Endodermal cell (in vitro differentiated cells): ENCODE results near the gene PPP1R12B. TPM values are rescaled to one million over a fixed set of nuclear protein-coding genes. Genes with fewer than 3 reads are reported as not detected.

Experiments
- DNase-seq: peaks from one replicate; pipeline ENCODE4 v3.0.0-alpha.2; 2017
- H3K27ac ChIP-seq: 2 replicates; pipeline ENCODE4 v1.5.1; 2013; ENCODE audit warnings: mild to moderate bottlenecking, low read depth, low read length, moderate library complexity
- H3K27me3 ChIP-seq: 2 replicates; pipeline ENCODE4 v1.6.1; 2013; ENCODE audit warnings: mild to moderate bottlenecking, low read length, moderate library complexity; ENCODE audit not compliant: insufficient read depth, control insufficient read depth, poor library complexity, severe bottlenecking
- H3K36me3 ChIP-seq: 2 replicates; pipeline ENCODE4 v1.7.0; 2013; ENCODE audit warnings: mild to moderate bottlenecking, low read length, moderate library complexity; ENCODE audit not compliant: control insufficient read depth, insufficient read depth
- H3K4me1 ChIP-seq: one replicate; pipeline ENCODE4 v1.7.0; 2013; ENCODE audit warnings: low read length; ENCODE audit not compliant: control insufficient read depth, insufficient read depth
- H3K4me3 ChIP-seq: 2 replicates; pipeline ENCODE4 v1.5.1; 2013; ENCODE audit warnings: mild to moderate bottlenecking, low read length, moderate library complexity
- H3K9ac ChIP-seq: 2 replicates; pipeline ENCODE4 v1.6.1; 2013; ENCODE audit warnings: mild to moderate bottlenecking, low read length, moderate library complexity; ENCODE audit not compliant: poor library complexity, severe bottlenecking; ENCODE audit errors: extremely low read depth
- H3K9me3 ChIP-seq: 2 replicates; pipeline ENCODE4 v1.6.1; 2013; ENCODE audit warnings: mild to moderate bottlenecking, low read length, moderate library complexity; ENCODE audit not compliant: control insufficient read depth
- H3K27ac Mint-ChIP-seq: 2 replicates; pipeline ENCODE4 v1.8.0; 2020; ENCODE audit warnings: mixed read lengths
- H3K27me3 Mint-ChIP-seq: 2 replicates; pipeline ENCODE4 v1.8.0; 2021; ENCODE audit warnings: mild to moderate bottlenecking, mixed read lengths; ENCODE audit not compliant: insufficient read depth
- H3K36me3 Mint-ChIP-seq: 2 replicates; pipeline ENCODE4 v1.8.0; 2020; ENCODE audit warnings: low read depth, mixed read lengths
- H3K4me1 Mint-ChIP-seq: 2 replicates; pipeline ENCODE4 v1.8.0; 2020; ENCODE audit warnings: mixed read lengths
- H3K4me3 Mint-ChIP-seq: 2 replicates; pipeline ENCODE4 v1.8.0; 2020; ENCODE audit warnings: mild to moderate bottlenecking, moderate library complexity, mixed read lengths
- H3K9me3 Mint-ChIP-seq: 2 replicates; pipeline ENCODE4 v1.8.0; 2020; ENCODE audit warnings: mild to moderate bottlenecking, mixed read lengths
- CTCF ChIP-seq: fragments of 200-600 bp; sonication (generic); conservative IDR thresholded peaks from 2 replicates; pipeline ENCODE4 v1.5.0; 2021; ENCODE audit warnings: antibody characterized with exemption, mild to moderate bottlenecking
- WGBS, 2 experiments: methylation state at CpG; one replicate each; pipeline versions ENCODE4 v1.1.5 to v1.1.7; 2013; ENCODE audit warnings: missing lambda C conversion rate in 2 of 2, mixed read lengths in 1 of 2; ENCODE audit not compliant: insufficient coverage in 1 of 2, insufficient read length in 1 of 2; 5-methylcytosine and 5-hydroxymethylcytosine counted together
- long read RNA-seq, 4 experiments: library from polyadenylated mRNA in 2 of 4; library from RNA in 1 of 4; library from capped mRNA in 1 of 4; stranded (forward) in 3 of 4; unstranded in 1 of 4; transcript quantifications; one replicate each; pipeline ENCODE4 v2.0.0, GENCODE V29; 2020 to 2021; ENCODE audit warnings: inconsistent platforms in 1 of 4
- polyA plus RNA-seq, 2 experiments: library from polyadenylated mRNA; stranded (reverse); fragments of 50-300 nt; gene quantifications; one replicate each; pipeline ENCODE4 v1.2.3, GENCODE V29; 2013
- total RNA-seq, 2 donors: library from RNA; stranded (reverse); fragmentation: NEBNext Ultra II Directional in 1 of 2; extraction: Animal tissue kit (Norgen Biotek cat#: 25700) in 1 of 2; gene quantifications; 2 replicates in 1 of 2; 3 replicates in 1 of 2; pipeline ENCODE4 v1.2.1, GENCODE V29; 2021

The PPP1R12B gene
- 10 to 100 TPM; 19.2 to 20.3 TPM for total RNA-seq
- polyA plus RNA-seq (2013, experiment 1 of 2): 7.9 TPM
- 10.5 TPM for polyA plus RNA-seq (2013, experiment 2 of 2)
- long read RNA-seq, experiment 1, partial matches to known transcripts: 0 of 1 reads
- long read RNA-seq, experiment 1, other reads (novel, unspliced or antisense): 1 of 1 reads
- long read RNA-seq, experiment 2, partial matches to known transcripts: 0 of 6 reads
- long read RNA-seq, experiment 2, other reads (novel, unspliced or antisense): 6 of 6 reads
- long read RNA-seq, experiment 3, partial matches to known transcripts: 1 of 12 reads
- long read RNA-seq, experiment 3, other reads (novel, unspliced or antisense): 11 of 12 reads
- long read RNA-seq, experiment 4, partial matches to known transcripts: 1 of 2 reads
- long read RNA-seq, experiment 4, other reads (novel, unspliced or antisense): 1 of 2 reads

GRCh38 chr1:202348509-202349205, at the start of gene PPP1R12B:
Gene PPP1R12B, plus strand, starts transcription at chr1:202348699. Its CDS starts 153 bp downstream, at chr1:202348852.
- Mint-ChIP-seq H3K36me3 (no peaks in the 10 kb centered on the region), H3K27me3 (no peaks in the 10 kb centered on the region), H3K27ac (peak within 1 kb of the TSS; percentile 93), H3K4me1 (peaks cover 18% of the 10 kb centered on the region), H3K4me3 (peak within 1 kb of the TSS; percentile 90), H3K9me3 (no peaks in the 10 kb centered on the region)
- no peak for TF ChIP-seq CTCF
- Histone ChIP-seq H3K9ac (peak within 1 kb of the TSS; percentile 97), H3K4me1 (no peaks in the 10 kb centered on the region), H3K9me3 (no peaks in the 10 kb centered on the region), H3K36me3 (no peaks in the 10 kb centered on the region), H3K4me3 (peak within 1 kb of the TSS; percentile 91), H3K27ac (peak within 1 kb of the TSS; percentile 77), H3K27me3 (no peaks in the 10 kb centered on the region)
- WGBS, 2 experiments: 0 to 1% methylated on average over 30 to 60 of the region's 60 CpGs
- DNase-seq: peak; percentile 99

GRCh38 chr1:202302166-202302565, 46.3 kb upstream of the PPP1R12B start:
- Histone ChIP-seq H3K9ac (no peak overlapping the region), H3K9me3 (no peaks in the 10 kb centered on the region), H3K4me1 (no peaks in the 10 kb centered on the region), H3K27me3 (no peaks in the 10 kb centered on the region), H3K4me3 (no peak overlapping the region), H3K36me3 (no peaks in the 10 kb centered on the region), H3K27ac (no peak overlapping the region)
- Mint-ChIP-seq H3K27me3 (peaks cover 3% of the 10 kb centered on the region), H3K27ac (no peak overlapping the region), H3K36me3 (no peaks in the 10 kb centered on the region), H3K4me1 (no peaks in the 10 kb centered on the region), H3K4me3 (no peak overlapping the region), H3K9me3 (no peaks in the 10 kb centered on the region)
- TF ChIP-seq CTCF: no peak
- no peak for DNase-seq
- 94 to 95% methylated on average over 9 of the region's 9 CpGs for WGBS, 2 experiments

- 86 to 91% methylated on average over 9 of the region's 9 CpGs for WGBS, 2 experiments
Measured at GRCh38 chr1:202304375-202304774, 44.1 kb upstream of the PPP1R12B start.

More at GRCh38 chr1:202304375-202304774, 44.1 kb upstream of the PPP1R12B start:
- no peaks in the 10 kb centered on the region for H3K4me1 ChIP-seq
- H3K27me3 ChIP-seq: no peaks in the 10 kb centered on the region
- Mint-ChIP-seq H3K27ac (no peak overlapping the region), H3K9me3 (no peaks in the 10 kb centered on the region), H3K36me3 (no peaks in the 10 kb centered on the region), H3K4me3 (no peak overlapping the region), H3K27me3 (peaks cover 3% of the 10 kb centered on the region), H3K4me1 (no peaks in the 10 kb centered on the region)
- no peak overlapping the region for H3K27ac ChIP-seq
- TF ChIP-seq CTCF: no peak
- no peak overlapping the region for H3K4me3 ChIP-seq
- no peak overlapping the region for H3K9ac ChIP-seq
- H3K36me3 ChIP-seq: no peaks in the 10 kb centered on the region
- DNase-seq: no peak
- H3K9me3 ChIP-seq: no peaks in the 10 kb centered on the region
